ENCODE data around the gene RGMB. TPM values are rescaled to one million over a fixed set of nuclear protein-coding genes. Genes with fewer than 3 reads are reported as not detected.

The RGMB gene
- total RNA-seq, 1 experiment from 2014 or later, result 19.3 TPM

DNA sequence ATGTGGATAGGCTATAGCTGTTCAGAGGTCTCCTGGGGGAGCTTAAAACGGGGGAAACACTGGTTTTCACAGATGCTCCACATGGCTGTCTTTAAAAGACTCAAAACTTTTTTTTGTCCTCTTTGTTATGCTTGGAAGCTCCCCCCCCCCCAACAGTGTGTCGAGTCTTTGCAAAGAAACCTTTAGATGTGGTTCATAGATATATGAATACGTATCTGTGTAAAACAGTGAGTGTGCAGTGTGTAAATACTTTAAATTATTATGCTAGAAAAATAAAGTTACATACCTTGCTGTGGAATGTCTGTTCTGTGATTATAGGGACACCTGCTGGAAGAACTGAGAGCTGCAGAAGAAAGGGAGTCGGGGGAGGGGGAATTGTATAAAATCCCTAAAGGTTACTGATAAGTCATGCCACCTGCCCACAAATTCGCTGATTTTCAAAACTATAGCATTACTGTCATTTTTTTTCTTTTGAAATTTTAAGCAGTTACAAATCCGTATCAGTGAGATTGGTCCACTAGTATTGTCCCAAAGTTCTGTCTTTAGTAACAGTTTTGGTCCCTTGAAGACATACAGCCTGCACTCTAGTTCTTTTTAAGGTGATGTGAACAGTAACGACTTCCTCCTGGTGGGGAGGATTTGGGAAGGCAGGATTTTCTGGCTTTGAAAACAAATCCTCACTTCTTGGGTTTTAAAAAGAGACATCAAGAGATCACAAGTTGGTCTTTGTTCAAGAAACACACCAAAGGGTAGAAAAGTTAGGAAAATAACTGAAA lies 22.9 kb downstream of the RGMB start:
- Histone ChIP-seq H3K18ac (ENCODE audit: insufficient read length, low read depth, low read length) (no peak overlapping the region), H3K79me2 (ENCODE audit: insufficient read depth, low read length) (no peaks in the 10 kb centered on the region; the same call in 1 of the 2 replicates), H3K9me3 (ENCODE audit: control insufficient read depth, low read depth, low read length) (no peaks in the 10 kb centered on the region), H3K23ac (ENCODE audit: insufficient read length, low read depth, low read length) (no peak overlapping the region), H2BK5ac (ENCODE audit: insufficient read length, low read length) (no peak overlapping the region), H4K8ac (replicated peaks; ENCODE audit: insufficient read length, low read depth, low read length) (no peak overlapping the region), H2AFZ (ENCODE audit: low read length) (no peak overlapping the region), H4K91ac (ENCODE audit: insufficient read length, low read depth, low read length) (no peak overlapping the region), H2AK5ac (ENCODE audit: insufficient read length, low read length) (no peak overlapping the region), H2BK12ac (ENCODE audit: insufficient read length, low read depth, low read length) (no peak overlapping the region), H3K27me3 (ENCODE audit: insufficient read depth, low read length) (no peaks in the 10 kb centered on the region), H3K56ac (ENCODE audit: insufficient read length, low read depth, low read length) (no peak overlapping the region), H3K23me2 (ENCODE audit: insufficient read length, low read depth, low read length, poor library complexity, severe bottlenecking) (no peaks in the 10 kb centered on the region), H3K4me1 (ENCODE audit: insufficient read depth, low read length) (peaks cover under 1% of the 10 kb centered on the region; the same call in 1 of the 2 replicates), H3K27ac (ENCODE audit: insufficient read length, low read depth, low read length) (no peak overlapping the region), H4K5ac (ENCODE audit: insufficient read length, low read depth, low read length) (no peak overlapping the region), H2BK120ac (ENCODE audit: low read depth, low read length, poor library complexity, severe bottlenecking) (no peak overlapping the region), H2BK15ac (ENCODE audit: low read depth, low read length) (no peak overlapping the region), H3K14ac (ENCODE audit: insufficient read depth, low read length) (no peak overlapping the region), H3K4me2 (ENCODE audit: insufficient read depth, insufficient read length, low read length) (no peak overlapping the region), H3K9ac (ENCODE audit: extremely low read depth, insufficient read length, low read length) (no peak overlapping the region), H2BK20ac (ENCODE audit: low read depth, low read length, poor library complexity, severe bottlenecking) (no peak overlapping the region), H3K4ac (ENCODE audit: low read depth, low read length) (no peak overlapping the region), H4K20me1 (ENCODE audit: control insufficient read depth, insufficient read depth, insufficient read length) (no peaks in the 10 kb centered on the region), H3T11ph (ENCODE audit: low read length) (peak overlapping the region; percentile 42), H3K79me1 (ENCODE audit: insufficient read depth, low read depth, low read length, poor library complexity, severe bottlenecking) (no peaks in the 10 kb centered on the region)
- no peaks in the 10 kb centered on the region for H3K9me3 Mint-ChIP-seq
- no CpG with 5 or more reads among the region's 7 CpGs for WGBS (ENCODE audit: extremely low coverage, insufficient read length, low lambda C conversion rate)
- peak overlapping the region; percentile 78 to 97 (median 88); a peak in 5 of 7 replicates for H3K27ac Mint-ChIP-seq
- no peaks in the 10 kb centered on the region for H3K27me3 Mint-ChIP-seq (ENCODE audit: low read depth)
- H3K4me3 Mint-ChIP-seq, result no peak overlapping the region; a peak in 1 of 5 replicates
- DNase-seq, result peak; percentile 48
- TF ChIP-seq, protein P1, sequence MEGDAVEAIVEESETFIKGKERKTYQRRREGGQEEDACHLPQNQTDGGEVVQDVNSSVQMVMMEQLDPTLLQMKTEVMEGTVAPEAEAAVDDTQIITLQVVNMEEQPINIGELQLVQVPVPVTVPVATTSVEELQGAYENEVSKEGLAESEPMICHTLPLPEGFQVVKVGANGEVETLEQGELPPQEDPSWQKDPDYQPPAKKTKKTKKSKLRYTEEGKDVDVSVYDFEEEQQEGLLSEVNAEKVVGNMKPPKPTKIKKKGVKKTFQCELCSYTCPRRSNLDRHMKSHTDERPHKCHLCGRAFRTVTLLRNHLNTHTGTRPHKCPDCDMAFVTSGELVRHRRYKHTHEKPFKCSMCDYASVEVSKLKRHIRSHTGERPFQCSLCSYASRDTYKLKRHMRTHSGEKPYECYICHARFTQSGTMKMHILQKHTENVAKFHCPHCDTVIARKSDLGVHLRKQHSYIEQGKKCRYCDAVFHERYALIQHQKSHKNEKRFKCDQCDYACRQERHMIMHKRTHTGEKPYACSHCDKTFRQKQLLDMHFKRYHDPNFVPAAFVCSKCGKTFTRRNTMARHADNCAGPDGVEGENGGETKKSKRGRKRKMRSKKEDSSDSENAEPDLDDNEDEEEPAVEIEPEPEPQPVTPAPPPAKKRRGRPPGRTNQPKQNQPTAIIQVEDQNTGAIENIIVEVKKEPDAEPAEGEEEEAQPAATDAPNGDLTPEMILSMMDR (conservative IDR thresholded peaks at IDR 0.05), result peak; percentile 75
- H3K4me1 Mint-ChIP-seq, result peaks cover 18 to 33% of the 10 kb centered on the region in 2 experiments
- H3K36me3 Mint-ChIP-seq (ENCODE audit: insufficient read depth in 1 of 3, low read depth in 3 of 3), result peaks cover 11 to 13% (median 13%) of the 10 kb centered on the region in 3 experiments
